ENCODE data around the gene DNAL4. TPM values are rescaled to one million over a fixed set of nuclear protein-coding genes. Genes with fewer than 3 reads are reported as not detected.

Gene DNAL4
- total and polyA plus RNA-seq, 3 donors from 2014 or later, result 54.4 to 107 (median 76.8) TPM

DNA sequence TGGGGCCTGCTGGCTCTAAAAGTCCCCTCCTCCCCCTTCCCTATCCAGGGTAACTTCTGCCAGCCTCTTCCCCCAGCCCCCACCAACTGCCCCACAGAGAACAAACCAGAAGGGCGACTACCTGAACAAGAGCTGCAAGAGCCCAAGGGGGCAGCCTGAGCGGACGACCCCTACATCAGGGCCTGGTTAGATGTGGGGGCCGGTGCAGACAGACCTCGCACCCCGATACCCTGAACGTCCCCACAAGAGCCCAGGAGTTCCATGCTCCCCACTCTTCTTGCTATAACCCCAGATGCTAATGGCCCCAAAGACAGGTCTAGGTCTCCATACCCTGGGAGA, 58.8 kb downstream of the DNAL4 start:
- no peak for DNase-seq
- H3K27me3 ChIP-seq, result no peaks in the 10 kb centered on the region
- H3K27ac ChIP-seq, result no peak overlapping the region
- no peak overlapping the region for H3K4me3 ChIP-seq
- TF ChIP-seq, protein P1, sequence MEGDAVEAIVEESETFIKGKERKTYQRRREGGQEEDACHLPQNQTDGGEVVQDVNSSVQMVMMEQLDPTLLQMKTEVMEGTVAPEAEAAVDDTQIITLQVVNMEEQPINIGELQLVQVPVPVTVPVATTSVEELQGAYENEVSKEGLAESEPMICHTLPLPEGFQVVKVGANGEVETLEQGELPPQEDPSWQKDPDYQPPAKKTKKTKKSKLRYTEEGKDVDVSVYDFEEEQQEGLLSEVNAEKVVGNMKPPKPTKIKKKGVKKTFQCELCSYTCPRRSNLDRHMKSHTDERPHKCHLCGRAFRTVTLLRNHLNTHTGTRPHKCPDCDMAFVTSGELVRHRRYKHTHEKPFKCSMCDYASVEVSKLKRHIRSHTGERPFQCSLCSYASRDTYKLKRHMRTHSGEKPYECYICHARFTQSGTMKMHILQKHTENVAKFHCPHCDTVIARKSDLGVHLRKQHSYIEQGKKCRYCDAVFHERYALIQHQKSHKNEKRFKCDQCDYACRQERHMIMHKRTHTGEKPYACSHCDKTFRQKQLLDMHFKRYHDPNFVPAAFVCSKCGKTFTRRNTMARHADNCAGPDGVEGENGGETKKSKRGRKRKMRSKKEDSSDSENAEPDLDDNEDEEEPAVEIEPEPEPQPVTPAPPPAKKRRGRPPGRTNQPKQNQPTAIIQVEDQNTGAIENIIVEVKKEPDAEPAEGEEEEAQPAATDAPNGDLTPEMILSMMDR (IDR thresholded peaks at IDR 0.05), result no peak
- TF ChIP-seq POLR2A (IDR thresholded peaks at IDR 0.05), result no peak
- no peaks in the 10 kb centered on the region for H3K36me3 ChIP-seq (ENCODE audit: low read depth, missing control alignments)
- peaks cover 4% of the 10 kb centered on the region for H3K4me1 ChIP-seq
- H3K9me3 ChIP-seq, result no peaks in the 10 kb centered on the region
- intact Hi-C loops (cut with DNase I; ENCODE audit: low total_unique reads), result no loop called here
- WGBS, 2 donors, result 94 to 98% methylated on average over 5 to 7 of the region's 7 CpGs

DNA sequence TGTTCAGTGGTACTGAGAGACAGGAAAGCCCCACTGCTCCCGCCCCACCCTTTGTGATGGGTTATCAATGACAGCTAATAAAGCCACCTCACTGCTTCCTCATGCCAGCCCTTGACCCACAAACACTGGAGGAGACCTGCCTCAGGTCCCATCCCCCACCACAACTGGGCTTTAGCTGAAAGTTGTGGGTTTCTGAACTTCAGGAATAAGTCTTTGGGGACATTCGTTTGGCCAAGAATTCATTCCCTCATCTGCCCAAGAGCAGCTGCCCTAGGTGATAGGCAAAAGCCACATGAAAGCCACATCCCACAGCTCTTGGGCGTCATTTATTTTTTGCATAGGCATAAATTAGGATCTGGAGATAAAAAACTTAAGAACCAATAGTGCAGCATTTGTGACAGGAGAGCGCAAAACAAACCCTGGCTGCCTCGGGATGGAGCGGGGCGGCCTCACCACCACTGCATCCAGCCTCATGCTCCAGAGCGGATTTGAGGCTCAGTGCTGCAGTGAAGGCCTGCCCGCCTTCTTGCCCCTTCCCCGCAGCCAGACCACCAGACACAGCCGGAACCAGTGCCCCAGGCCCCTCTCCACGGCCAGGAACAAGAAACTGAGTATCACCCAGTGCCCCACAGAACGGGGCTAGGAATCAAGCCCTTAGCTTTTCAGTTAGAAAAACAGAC, 59.4 kb downstream of the DNAL4 start:
- Histone ChIP-seq H3K27ac (peak overlapping the region in 1 of 2 donors; percentile 56), H3K4me3 (no peak overlapping the region), H3K36me3 (ENCODE audit: low read depth, missing control alignments) (no peaks in the 10 kb centered on the region), H3K27me3 (no peaks in the 10 kb centered on the region), H3K9me3 (no peaks in the 10 kb centered on the region), H3K4me1 (peaks cover 4% of the 10 kb centered on the region)
- intact Hi-C loops (cut with DNase I; ENCODE audit: low total_unique reads), result no loop called here
- no peak for DNase-seq
- TF ChIP-seq, protein P1 (IDR thresholded peaks at IDR 0.05), result no peak
- TF ChIP-seq POLR2A (IDR thresholded peaks at IDR 0.05), result no peak
- WGBS, 2 donors, result 80 to 83% methylated on average over 11 to 13 of the region's 13 CpGs

DNA sequence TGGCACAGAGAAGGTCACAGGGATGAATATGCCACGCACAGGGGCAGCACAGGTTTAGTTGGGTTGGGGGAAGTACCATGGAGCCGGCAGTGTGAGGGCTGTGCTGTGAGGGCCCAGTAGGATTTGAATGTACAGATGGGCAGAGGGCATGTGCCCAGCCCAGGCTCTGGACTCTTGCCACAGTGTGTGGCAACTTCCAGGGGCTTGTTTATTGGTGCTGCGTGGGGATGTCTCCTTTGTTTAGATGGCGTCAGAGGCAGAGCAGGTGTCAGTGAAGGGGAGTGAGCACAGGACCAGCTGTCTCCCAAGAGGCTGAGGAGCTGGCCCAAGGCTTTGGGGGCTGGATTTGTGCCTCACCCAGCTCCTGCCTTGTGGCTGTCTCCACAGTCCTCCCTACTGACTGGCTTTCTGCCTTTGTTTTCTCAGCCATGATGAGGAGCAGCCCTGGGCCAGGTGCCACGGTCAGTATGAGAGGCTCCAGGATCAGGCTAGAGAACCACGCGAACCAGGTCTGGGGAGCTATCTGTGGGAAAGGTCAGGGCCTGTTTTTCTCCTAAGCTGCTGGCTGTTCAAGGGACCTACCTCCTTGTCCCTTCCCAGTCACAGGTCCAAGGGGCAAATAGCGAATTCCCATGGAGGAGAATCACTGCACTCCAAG, 60.1 kb downstream of the DNAL4 start:
- H3K4me3 ChIP-seq, result no peak overlapping the region
- WGBS, 2 donors, result 44 to 52% methylated on average over 7 to 8 of the region's 8 CpGs
- TF ChIP-seq, protein P1 (IDR thresholded peaks at IDR 0.05), result no peak
- no peak for TF ChIP-seq POLR2A (IDR thresholded peaks at IDR 0.05)
- intact Hi-C loops (cut with DNase I; ENCODE audit: low total_unique reads), result no loop called here
- no peaks in the 10 kb centered on the region for H3K36me3 ChIP-seq (ENCODE audit: low read depth, missing control alignments)
- H3K27ac ChIP-seq, result peak overlapping the region in 1 of 2 donors; percentile 56
- no peaks in the 10 kb centered on the region for H3K9me3 ChIP-seq
- no peaks in the 10 kb centered on the region for H3K27me3 ChIP-seq
- peak; percentile 69 for DNase-seq
- peaks cover 4% of the 10 kb centered on the region for H3K4me1 ChIP-seq

DNA sequence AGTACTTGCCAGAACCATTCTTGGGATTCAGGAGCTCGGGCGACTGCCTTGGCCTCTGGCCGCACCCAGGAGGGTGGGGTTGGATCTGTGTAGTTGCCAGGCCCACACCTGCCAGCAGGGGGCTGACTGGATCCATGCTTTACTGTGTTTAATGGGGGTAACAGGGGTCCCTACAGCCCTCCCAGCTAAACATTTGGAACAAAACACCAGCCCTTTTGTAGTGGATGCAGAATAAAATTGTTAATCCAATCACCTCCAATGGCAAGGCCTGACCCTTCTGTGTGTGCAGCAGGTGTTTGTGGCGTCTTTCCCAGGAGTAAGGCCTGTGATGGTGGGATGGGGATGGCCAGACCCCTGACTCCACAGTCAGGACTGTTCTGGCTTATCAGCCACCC, 60.6 kb downstream of the DNAL4 start:
- Histone ChIP-seq H3K4me3 (no peak overlapping the region), H3K36me3 (ENCODE audit: low read depth, missing control alignments) (no peaks in the 10 kb centered on the region), H3K9me3 (no peaks in the 10 kb centered on the region), H3K27me3 (no peaks in the 10 kb centered on the region), H3K4me1 (peaks cover 8% of the 10 kb centered on the region), H3K27ac (peak overlapping the region in 1 of 2 donors; percentile 56)
- DNase-seq, result peak; percentile 56
- intact Hi-C loops (cut with DNase I; ENCODE audit: low total_unique reads), result no loop called here
- TF ChIP-seq, protein P1 (IDR thresholded peaks at IDR 0.05), result peak; percentile 20 to 66 (median 52)
- no peak for TF ChIP-seq POLR2A (IDR thresholded peaks at IDR 0.05)
- 44 to 65% methylated on average over 4 of the region's 4 CpGs for WGBS, 2 donors
